Astrocyte (in vitro differentiated cells and primary cell): ENCODE data around the gene PLXND1. TPM values are rescaled to one million over a fixed set of nuclear protein-coding genes. Genes with fewer than 3 reads are reported as not detected.
"Not testable (repeated sequence)": the region's sequence is repeated elsewhere in the genome, so short reads cannot be mapped to it uniquely, and the experiment has no call there.

Experiments used
- DNase-seq: peaks from one replicate; pipeline ENCODE4 v3.0.0-alpha.2; 2010; ENCODE audit warnings: low read depth
- FAIRE-seq: peaks from 2 replicates; lab custom pipeline; 2011; peaks lifted over from hg19 to GRCh38; lab: Jason Lieb, UNC
- H2AFZ ChIP-seq: 2 replicates; pipeline ENCODE4 v1.6.0; 2012; ENCODE audit warnings: low read depth, low read length, inconsistent platforms
- H3K27ac ChIP-seq: 2 replicates; pipeline ENCODE4 v1.5.1; 2011; ENCODE audit warnings: low read depth, low read length, inconsistent platforms
- H3K27me3 ChIP-seq: 2 replicates; pipeline ENCODE4 v1.6.0; 2011; ENCODE audit warnings: low read length, inconsistent platforms; ENCODE audit not compliant: insufficient read depth
- H3K36me3 ChIP-seq: 2 replicates; pipeline ENCODE4 v1.5.1; 2011; ENCODE audit warnings: low read length, inconsistent platforms; ENCODE audit not compliant: insufficient read depth
- H3K4me1 ChIP-seq: 2 replicates; pipeline ENCODE4 v1.5.1; 2011; ENCODE audit warnings: low read length, inconsistent platforms; ENCODE audit not compliant: insufficient read depth
- H3K4me2 ChIP-seq: 2 replicates; pipeline ENCODE4 v1.6.0; 2012; ENCODE audit warnings: low read length, inconsistent platforms
- H3K4me3 ChIP-seq: 2 replicates; pipeline ENCODE4 v1.5.1; 2011; ENCODE audit warnings: low read depth, mild to moderate bottlenecking, low read length, inconsistent platforms; ENCODE audit not compliant: insufficient read depth
- H3K79me2 ChIP-seq: 2 replicates; pipeline ENCODE4 v1.6.0; 2012; ENCODE audit warnings: mild to moderate bottlenecking, low read length, inconsistent platforms; ENCODE audit not compliant: insufficient read depth
- H3K9ac ChIP-seq: 2 replicates; pipeline ENCODE4 v1.6.0; 2012; ENCODE audit warnings: mild to moderate bottlenecking, low read length, inconsistent platforms
- H3K9me3 ChIP-seq: 2 replicates; pipeline ENCODE4 v1.5.1; 2012; ENCODE audit warnings: low read depth, mild to moderate bottlenecking, low read length, inconsistent platforms; ENCODE audit not compliant: insufficient read depth
- H4K20me1 ChIP-seq: 2 replicates; pipeline ENCODE4 v1.6.0; 2012; ENCODE audit warnings: low read length, inconsistent platforms; ENCODE audit not compliant: insufficient read depth
- H3K27ac Mint-ChIP-seq: one replicate; pipeline ENCODE4 v1.8.0; 2021; ENCODE audit warnings: mild to moderate bottlenecking, mixed read lengths; ENCODE audit not compliant: unreplicated experiment
- H3K27me3 Mint-ChIP-seq: one replicate; pipeline ENCODE4 v1.8.0; 2021; ENCODE audit warnings: low read depth, mixed read lengths; ENCODE audit not compliant: unreplicated experiment
- H3K36me3 Mint-ChIP-seq: one replicate; pipeline ENCODE4 v1.8.0; 2021; ENCODE audit warnings: low read depth, mixed read lengths; ENCODE audit not compliant: unreplicated experiment
- H3K4me1 Mint-ChIP-seq: one replicate; pipeline ENCODE4 v1.8.0; 2021; ENCODE audit warnings: low read depth, mixed read lengths; ENCODE audit not compliant: unreplicated experiment
- H3K4me3 Mint-ChIP-seq: one replicate; pipeline ENCODE4 v1.8.0; 2021; ENCODE audit warnings: mild to moderate bottlenecking, moderate library complexity, mixed read lengths; ENCODE audit not compliant: unreplicated experiment
- H3K9me3 Mint-ChIP-seq: one replicate; pipeline ENCODE4 v1.8.0; 2021; ENCODE audit warnings: mild to moderate bottlenecking, mixed read lengths; ENCODE audit not compliant: unreplicated experiment
- CTCF ChIP-seq: IDR thresholded peaks from 2 replicates; pipeline ENCODE4 v1.5.1; 2011; ENCODE audit warnings: low read depth, mild to moderate bottlenecking, inconsistent platforms, low read length, moderate library complexity; ENCODE audit not compliant: insufficient read depth
- EZH2 ChIP-seq: IDR thresholded peaks from 2 replicates; pipeline ENCODE4 v1.6.1; 2012; ENCODE audit warnings: mild to moderate bottlenecking, low read length, inconsistent platforms; ENCODE audit not compliant: insufficient read depth
- total RNA-seq: library from RNA; stranded (reverse); gene quantifications from 2 replicates; pipeline ENCODE4 v1.2.1, GENCODE V29; 2021

PLXND1 gene
- total RNA-seq, 1 donor from 2014 or later, result 184 TPM

GRCh38 chr3:129648391-129648790 lies 41.9 kb upstream of the PLXND1 start:
- Mint-ChIP-seq H3K4me1 (peaks cover 29% of the 10 kb centered on the region), H3K9me3 (no peaks in the 10 kb centered on the region), H3K27ac (no peak overlapping the region), H3K4me3 (no peak overlapping the region), H3K27me3 (no peaks in the 10 kb centered on the region), H3K36me3 (peaks cover 2% of the 10 kb centered on the region)
- Histone ChIP-seq H4K20me1 (no peaks in the 10 kb centered on the region), H3K79me2 (no peaks in the 10 kb centered on the region), H3K36me3 (no peaks in the 10 kb centered on the region), H2AFZ (no peak overlapping the region), H3K4me1 (peaks cover 18% of the 10 kb centered on the region), H3K4me2 (no peak overlapping the region), H3K27ac (no peak overlapping the region), H3K9ac (no peak overlapping the region), H3K9me3 (no peaks in the 10 kb centered on the region), H3K27me3 (no peaks in the 10 kb centered on the region), H3K4me3 (no peak overlapping the region)
- FAIRE-seq (no peak), DNase-seq (no peak)
- TF ChIP-seq CTCF, result no peak
- TF ChIP-seq EZH2, result no peak

DNA sequence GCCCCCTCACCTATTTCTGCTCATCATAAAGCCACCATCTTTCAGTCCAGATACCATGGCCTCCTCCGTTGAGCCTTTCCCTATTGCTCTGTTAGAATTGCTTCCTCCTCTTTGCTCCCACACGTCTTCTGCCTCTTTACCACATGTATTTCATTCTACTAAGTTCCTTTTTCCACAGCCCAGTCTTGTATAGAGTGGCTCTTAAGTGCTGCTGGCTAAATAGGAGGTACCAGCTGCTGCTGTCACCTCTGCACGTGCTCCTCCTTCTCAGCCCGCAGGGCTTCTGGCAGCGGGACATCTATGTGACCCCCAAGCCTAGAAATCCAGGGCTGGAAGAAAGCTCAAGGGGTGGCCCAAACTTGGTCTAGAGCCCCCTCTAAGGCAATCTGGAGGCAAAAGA lies 38.8 kb upstream of the PLXND1 start:
- Histone ChIP-seq H3K4me3 (no peak overlapping the region), H3K27ac (no peak overlapping the region), H3K9ac (no peak overlapping the region), H3K9me3 (no peaks in the 10 kb centered on the region), H3K36me3 (no peaks in the 10 kb centered on the region), H4K20me1 (no peaks in the 10 kb centered on the region), H3K4me2 (no peak overlapping the region), H3K79me2 (no peaks in the 10 kb centered on the region), H3K4me1 (peaks cover 3% of the 10 kb centered on the region), H3K27me3 (no peaks in the 10 kb centered on the region), H2AFZ (no peak overlapping the region)
- H3K27me3 Mint-ChIP-seq, result no peaks in the 10 kb centered on the region
- FAIRE-seq (no peak), DNase-seq (no peak)
- no peak overlapping the region for H3K4me3 Mint-ChIP-seq
- H3K27ac Mint-ChIP-seq, result no peak overlapping the region
- peaks cover 2% of the 10 kb centered on the region for H3K4me1 Mint-ChIP-seq
- no peaks in the 10 kb centered on the region for H3K9me3 Mint-ChIP-seq
- TF ChIP-seq CTCF, result no peak
- TF ChIP-seq EZH2, result no peak
- H3K36me3 Mint-ChIP-seq, result peaks cover 2% of the 10 kb centered on the region

DNA sequence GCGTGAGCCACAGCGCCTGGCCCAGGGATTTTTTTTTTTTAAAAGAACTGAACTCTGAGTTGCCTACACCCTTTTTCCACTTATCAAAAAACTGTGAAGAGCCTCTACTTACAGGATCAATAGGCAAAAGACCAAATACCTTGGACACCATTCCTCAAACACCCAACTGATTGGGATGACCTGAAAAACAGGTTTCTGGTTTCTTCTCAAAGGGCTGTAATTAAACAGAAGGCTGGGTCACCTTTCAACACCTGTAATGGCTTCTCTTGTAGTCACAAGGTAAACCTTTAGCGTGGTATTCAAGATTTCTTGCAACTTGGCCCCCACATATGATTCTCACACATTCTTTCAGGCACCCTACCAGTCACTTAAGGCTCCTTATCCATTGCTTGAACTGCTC lies 38.4 kb upstream of the PLXND1 start:
- Mint-ChIP-seq H3K27ac (no peak overlapping the region), H3K4me3 (no peak overlapping the region), H3K36me3 (peaks cover 2% of the 10 kb centered on the region), H3K9me3 (no peaks in the 10 kb centered on the region), H3K4me1 (no peaks in the 10 kb centered on the region), H3K27me3 (no peaks in the 10 kb centered on the region)
- DNase-seq (no peak), FAIRE-seq (no peak)
- Histone ChIP-seq H3K4me2 (no peak overlapping the region), H3K36me3 (no peaks in the 10 kb centered on the region), H3K27me3 (no peaks in the 10 kb centered on the region), H3K27ac (no peak overlapping the region), H4K20me1 (no peaks in the 10 kb centered on the region), H3K79me2 (no peaks in the 10 kb centered on the region), H3K4me1 (no peaks in the 10 kb centered on the region), H3K9me3 (no peaks in the 10 kb centered on the region), H2AFZ (no peak overlapping the region), H3K9ac (no peak overlapping the region), H3K4me3 (no peak overlapping the region)
- TF ChIP-seq CTCF (no peak), EZH2 (no peak)

GRCh38 chr3:129641567-129642260 lies 35.2 kb upstream of the PLXND1 start:
- H3K27ac Mint-ChIP-seq, H3K4me1 Mint-ChIP-seq, H3K27me3 Mint-ChIP-seq, H3K4me3 Mint-ChIP-seq, H3K36me3 Mint-ChIP-seq, DNase-seq, H3K79me2 ChIP-seq, H3K4me3 ChIP-seq, H3K4me1 ChIP-seq, FAIRE-seq, H3K4me2 ChIP-seq, H3K27ac ChIP-seq, H2AFZ ChIP-seq, H3K9me3 Mint-ChIP-seq, H3K9me3 ChIP-seq, H4K20me1 ChIP-seq, H3K27me3 ChIP-seq, H3K36me3 ChIP-seq, H3K9ac ChIP-seq: not testable (repeated sequence)
